HEK293 (cell line): ENCODE measurements around the gene COG1.

Source experiments
- CTCF ChIA-PET: fragments of 350-600 bp; formaldehyde crosslinking; extraction: SDS; loops from one replicate; lab custom pipeline; 2021; ENCODE audit warnings: antibody characterized with exemption; lab: Yijun Ruan, JAX
- POLR2A ChIA-PET: fragments of 300-600 bp; formaldehyde crosslinking; extraction: SDS; loops from one replicate; lab custom pipeline; 2020; ENCODE audit warnings: antibody characterized with exemption, inconsistent platforms; lab: Yijun Ruan, JAX
- H3K27ac ChIP-seq: fragments of 200-500 bp; sonication (Bioruptor generic); 2 replicates; pipeline ENCODE4 v1.5.1; 2014; ENCODE audit warnings: low read depth, low read length, control low read depth, inconsistent platforms; ENCODE audit errors: extremely low read depth
- H3K36me3 ChIP-seq, 2 experiments: fragments of 200-500 bp in 1 of 2; sonication (Bioruptor generic) in 1 of 2; 1 replicate in 1 of 2; 2 replicates in 1 of 2; pipeline ENCODE4 v1.5.1; 2014 to 2017; ENCODE audit warnings: inconsistent platforms in 2 of 2, low read length in 2 of 2; ENCODE audit not compliant: control insufficient read depth in 2 of 2, insufficient read depth in 1 of 2
- H3K4me1 ChIP-seq: fragments of 200-500 bp; sonication (Bioruptor generic); 2 replicates; pipeline ENCODE4 v1.5.1; 2014; ENCODE audit warnings: mild to moderate bottlenecking, low read length, inconsistent platforms; ENCODE audit not compliant: control insufficient read depth, insufficient read depth
- H3K4me3 ChIP-seq: 2 replicates; pipeline ENCODE4 v1.5.1; 2011; ENCODE audit warnings: low read depth, mild to moderate bottlenecking, control low read depth, low read length, moderate library complexity
- H3K9me3 ChIP-seq: fragments of 200-500 bp; sonication (Bioruptor generic); 2 replicates; pipeline ENCODE4 v1.5.1; 2014; ENCODE audit warnings: low read depth, low read length, inconsistent platforms; ENCODE audit not compliant: control insufficient read depth, insufficient read depth
- GLI4 ChIP-seq: fragments of 450-650 bp; formaldehyde crosslinking; IDR thresholded peaks from 2 replicates; pipeline ENCODE4 v1.5.1; 2016; ENCODE audit warnings: missing biosample characterization, missing genetic modification characterization
- KLF9 ChIP-seq: fragments of 450-650 bp; formaldehyde crosslinking; IDR thresholded peaks from 2 replicates; pipeline ENCODE4 v1.5.1; 2016; ENCODE audit warnings: missing biosample characterization, missing genetic modification characterization, low read depth
- MYNN ChIP-seq: fragments of 450-650 bp; formaldehyde crosslinking; IDR thresholded peaks from 2 replicates; pipeline ENCODE4 v1.5.1; 2016; ENCODE audit warnings: missing biosample characterization, missing genetic modification characterization, borderline replicate concordance
- PATZ1 ChIP-seq: fragments of 450-650 bp; formaldehyde crosslinking; IDR thresholded peaks from 2 replicates; pipeline ENCODE4 v1.5.1; 2016; ENCODE audit warnings: missing biosample characterization, missing genetic modification characterization
- PRDM1 ChIP-seq: fragments of 450-650 bp; formaldehyde crosslinking; IDR thresholded peaks from 2 replicates; pipeline ENCODE4; 2016; ENCODE audit warnings: missing biosample characterization, missing genetic modification characterization
- SCRT1 ChIP-seq: fragments of 450-650 bp; formaldehyde crosslinking; IDR thresholded peaks from 2 replicates; pipeline ENCODE4 v1.5.1; 2016; ENCODE audit warnings: missing biosample characterization, missing genetic modification characterization, borderline replicate concordance
- YY2 ChIP-seq: fragments of 450-650 bp; formaldehyde crosslinking; IDR thresholded peaks from 2 replicates; pipeline ENCODE4 v1.5.1; 2016; ENCODE audit warnings: missing biosample characterization, missing genetic modification characterization
- ZNF324 ChIP-seq: fragments of 450-650 bp; formaldehyde crosslinking; IDR thresholded peaks from 2 replicates; pipeline ENCODE4 v1.5.1; 2016; ENCODE audit warnings: missing biosample characterization, missing genetic modification characterization
- ZNF335 ChIP-seq: fragments of 450-650 bp; formaldehyde crosslinking; conservative IDR thresholded peaks from 2 replicates; pipeline ENCODE4 v1.5.1; 2016; ENCODE audit warnings: missing biosample characterization, missing genetic modification characterization
- ZNF341 ChIP-seq: fragments of 450-650 bp; formaldehyde crosslinking; IDR thresholded peaks from 2 replicates; pipeline ENCODE4; 2016; ENCODE audit warnings: low read depth, missing biosample characterization, missing genetic modification characterization
- ZNF394 ChIP-seq: fragments of 450-650 bp; formaldehyde crosslinking; IDR thresholded peaks from 2 replicates; pipeline ENCODE4 v1.5.1; 2016; ENCODE audit warnings: missing biosample characterization, missing genetic modification characterization, mild to moderate bottlenecking, moderate library complexity, borderline replicate concordance
- ZNF513 ChIP-seq: fragments of 450-650 bp; IDR thresholded peaks from 2 replicates; pipeline ENCODE4 v1.5.1; 2018; ENCODE audit warnings: missing biosample characterization, missing genetic modification characterization
- ZNF521 ChIP-seq: fragments of 450-650 bp; formaldehyde crosslinking; IDR thresholded peaks from 2 replicates; pipeline ENCODE4 v1.5.1; 2017; ENCODE audit warnings: missing biosample characterization, mild to moderate bottlenecking, missing genetic modification characterization
- ZNF558 ChIP-seq: fragments of 450-650 bp; formaldehyde crosslinking; IDR thresholded peaks from 2 replicates; pipeline ENCODE4 v1.5.1; 2016; ENCODE audit warnings: missing biosample characterization, missing genetic modification characterization
- ZNF560 ChIP-seq: fragments of 450-650 bp; formaldehyde crosslinking; IDR thresholded peaks from 2 replicates; pipeline ENCODE4 v1.5.1; 2017; ENCODE audit warnings: missing biosample characterization, missing genetic modification characterization, borderline replicate concordance
- ZNF580 ChIP-seq: fragments of 450-650 bp; formaldehyde crosslinking; IDR thresholded peaks from 2 replicates; pipeline ENCODE4 v1.5.1; 2016; ENCODE audit warnings: missing biosample characterization, missing genetic modification characterization
- ZNF600 ChIP-seq: fragments of 450-650 bp; formaldehyde crosslinking; IDR thresholded peaks from 2 replicates; pipeline ENCODE4 v1.5.1; 2016; ENCODE audit warnings: missing biosample characterization, missing genetic modification characterization
- ZNF639 ChIP-seq: fragments of 450-650 bp; formaldehyde crosslinking; IDR thresholded peaks from 2 replicates; pipeline ENCODE4 v1.5.1; 2016; ENCODE audit warnings: missing biosample characterization, missing genetic modification characterization
- ZNF707 ChIP-seq: fragments of 450-650 bp; formaldehyde crosslinking; IDR thresholded peaks from 2 replicates; pipeline ENCODE4 v1.5.1; 2016; ENCODE audit warnings: missing biosample characterization, missing genetic modification characterization
- ZNF747 ChIP-seq: fragments of 450-650 bp; formaldehyde crosslinking; IDR thresholded peaks from 2 replicates; pipeline ENCODE4 v1.5.1; 2016; ENCODE audit warnings: missing biosample characterization, missing genetic modification characterization
- ZNF791 ChIP-seq: fragments of 450-650 bp; formaldehyde crosslinking; IDR thresholded peaks from 2 replicates; pipeline ENCODE4 v1.5.1; 2016; ENCODE audit warnings: missing biosample characterization, missing genetic modification characterization
- ZSCAN30 ChIP-seq: fragments of 450-650 bp; IDR thresholded peaks from 2 replicates; pipeline ENCODE4 v1.5.1; 2018; ENCODE audit warnings: missing biosample characterization, mild to moderate bottlenecking, missing genetic modification characterization, moderate library complexity
- TF ChIP-seq, protein P1 (sequence below): fragments of 450-650 bp; formaldehyde crosslinking; IDR thresholded peaks from 2 replicates; pipeline ENCODE4 v1.5.1; 2016; ENCODE audit warnings: missing biosample characterization, missing genetic modification characterization
- TF ChIP-seq, protein P2 (sequence below): fragments of 450-650 bp; formaldehyde crosslinking; IDR thresholded peaks from 2 replicates; pipeline ENCODE4 v1.5.1; 2016; ENCODE audit warnings: missing biosample characterization, missing genetic modification characterization

The COG1 gene

GRCh38 chr17:73231841-73232586 lies 39.2 kb downstream of the COG1 start (continued):
- TF ChIP-seq, protein P1, sequence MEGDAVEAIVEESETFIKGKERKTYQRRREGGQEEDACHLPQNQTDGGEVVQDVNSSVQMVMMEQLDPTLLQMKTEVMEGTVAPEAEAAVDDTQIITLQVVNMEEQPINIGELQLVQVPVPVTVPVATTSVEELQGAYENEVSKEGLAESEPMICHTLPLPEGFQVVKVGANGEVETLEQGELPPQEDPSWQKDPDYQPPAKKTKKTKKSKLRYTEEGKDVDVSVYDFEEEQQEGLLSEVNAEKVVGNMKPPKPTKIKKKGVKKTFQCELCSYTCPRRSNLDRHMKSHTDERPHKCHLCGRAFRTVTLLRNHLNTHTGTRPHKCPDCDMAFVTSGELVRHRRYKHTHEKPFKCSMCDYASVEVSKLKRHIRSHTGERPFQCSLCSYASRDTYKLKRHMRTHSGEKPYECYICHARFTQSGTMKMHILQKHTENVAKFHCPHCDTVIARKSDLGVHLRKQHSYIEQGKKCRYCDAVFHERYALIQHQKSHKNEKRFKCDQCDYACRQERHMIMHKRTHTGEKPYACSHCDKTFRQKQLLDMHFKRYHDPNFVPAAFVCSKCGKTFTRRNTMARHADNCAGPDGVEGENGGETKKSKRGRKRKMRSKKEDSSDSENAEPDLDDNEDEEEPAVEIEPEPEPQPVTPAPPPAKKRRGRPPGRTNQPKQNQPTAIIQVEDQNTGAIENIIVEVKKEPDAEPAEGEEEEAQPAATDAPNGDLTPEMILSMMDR (tag by site-specific recombination): peak; percentile 92
- TF ChIP-seq KLF9 (peak; percentile 95), ZNF639 (tag by site-specific recombination) (peak; percentile 50; the same call in 1 of the 2 replicates), YY2 (tag by site-specific recombination) (0 out of 2 replicates have a peak, but pooled peaks have one; percentile 40), ZNF394 (tag by site-specific recombination) (no peak), ZNF747 (tag by site-specific recombination) (no peak), ZNF707 (tag by site-specific recombination) (no peak), ZNF324 (tag by site-specific recombination) (no peak), ZNF600 (peak; percentile 57)
- TF ChIP-seq, protein P2, sequence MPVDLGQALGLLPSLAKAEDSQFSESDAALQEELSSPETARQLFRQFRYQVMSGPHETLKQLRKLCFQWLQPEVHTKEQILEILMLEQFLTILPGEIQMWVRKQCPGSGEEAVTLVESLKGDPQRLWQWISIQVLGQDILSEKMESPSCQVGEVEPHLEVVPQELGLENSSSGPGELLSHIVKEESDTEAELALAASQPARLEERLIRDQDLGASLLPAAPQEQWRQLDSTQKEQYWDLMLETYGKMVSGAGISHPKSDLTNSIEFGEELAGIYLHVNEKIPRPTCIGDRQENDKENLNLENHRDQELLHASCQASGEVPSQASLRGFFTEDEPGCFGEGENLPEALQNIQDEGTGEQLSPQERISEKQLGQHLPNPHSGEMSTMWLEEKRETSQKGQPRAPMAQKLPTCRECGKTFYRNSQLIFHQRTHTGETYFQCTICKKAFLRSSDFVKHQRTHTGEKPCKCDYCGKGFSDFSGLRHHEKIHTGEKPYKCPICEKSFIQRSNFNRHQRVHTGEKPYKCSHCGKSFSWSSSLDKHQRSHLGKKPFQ (tag by site-specific recombination): no peak

DNA sequence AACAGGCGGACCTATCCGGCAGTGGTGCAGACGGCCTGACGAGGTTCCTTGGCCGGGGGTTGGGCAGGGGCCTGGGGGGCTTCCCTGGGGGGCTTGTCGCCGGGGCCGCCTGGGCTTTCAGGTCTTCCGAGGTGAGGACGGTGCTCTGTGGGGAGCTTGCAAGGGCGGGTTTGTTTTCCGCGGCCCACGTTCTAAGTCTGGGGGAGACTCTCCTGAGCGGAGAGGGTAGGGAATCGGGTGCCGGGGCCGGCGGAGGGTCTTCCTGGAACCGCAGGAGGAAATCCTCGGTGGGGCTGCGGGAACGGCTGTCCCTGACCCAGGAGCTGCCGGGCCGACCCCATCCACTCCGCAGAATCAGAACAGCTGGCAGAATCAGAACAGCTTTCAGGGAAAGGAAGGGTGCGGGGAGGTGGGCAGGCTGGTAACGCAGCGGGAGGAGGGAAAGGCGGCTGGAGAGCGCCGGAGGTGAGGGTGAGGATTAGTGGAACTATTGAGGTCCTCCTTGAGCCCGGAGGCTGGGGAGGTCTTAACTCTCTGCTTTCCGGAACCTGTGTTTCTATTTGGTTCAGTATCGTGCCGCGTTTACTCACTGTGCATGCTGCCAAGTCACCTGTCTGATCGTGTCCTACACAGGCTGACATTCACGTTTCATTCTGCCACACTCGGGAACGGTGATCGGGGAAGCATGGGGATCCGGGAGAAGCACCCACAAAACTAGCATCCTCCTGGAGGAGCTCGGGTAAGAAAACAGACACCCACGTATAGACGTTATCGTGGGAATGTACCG lies 39.9 kb downstream of the COG1 start:
- Histone ChIP-seq H3K4me3 (peak overlapping the region; percentile 93), H3K9me3 (no peaks in the 10 kb centered on the region), H3K36me3 (peaks cover 39 to 40% of the 10 kb centered on the region in 2 experiments), H3K27ac (peak overlapping the region; percentile 74), H3K4me1 (peaks cover 13% of the 10 kb centered on the region)
- ChIA-PET CTCF (interaction anchor here (0.6 to 3.8 kb wide), 12 partner anchors 13 to 676 kb away, joined by 3 to 20 read pairs (median 6); no protein-coding TSS in a partner anchor), POLR2A (interaction anchor here (0.6 to 3.0 kb wide), 22 partner anchors 10 to 642 kb away, joined by 3 to 23 read pairs (median 4); partner anchors contain the start of genes CDC42EP4 and COG1)
- TF ChIP-seq MYNN (no peak), ZNF558 (tag by site-specific recombination) (no peak), GLI4 (tag by site-specific recombination) (0 out of 2 replicates have a peak, but pooled peaks have one; percentile 32), ZSCAN30 (tag by site-specific recombination) (0 out of 2 replicates have a peak, but pooled peaks have one; percentile 41), PRDM1 (peak; percentile 11; the same call in 1 of the 2 replicates), ZNF394 (tag by site-specific recombination) (no peak), ZNF791 (tag by site-specific recombination) (no peak), ZNF521 (tag by site-specific recombination) (no peak), ZNF560 (tag by site-specific recombination) (no peak), ZNF335 (tag by site-specific recombination) (peak; percentile 79), SCRT1 (tag by site-specific recombination) (0 out of 2 replicates have a peak, but pooled peaks have one; percentile 49), ZNF341 (tag by site-specific recombination) (peak; percentile 98), ZNF513 (no peak), ZNF580 (tag by site-specific recombination) (no peak), PATZ1 (tag by site-specific recombination) (peak; percentile 60), ZNF600 (peak; percentile 66; the same call in 1 of the 2 replicates)
